Measurements from ENCODE around the gene CHST15. TPM values are rescaled to one million over a fixed set of nuclear protein-coding genes. Genes with fewer than 3 reads are reported as not detected.
"Not testable (repeated sequence)": the region's sequence is repeated elsewhere in the genome, so short reads cannot be mapped to it uniquely, and the experiment has no call there.

The CHST15 gene
- total and polyA plus RNA-seq, 2 experiments from 2014 or later: 0.06 to 0.11 TPM

DNA sequence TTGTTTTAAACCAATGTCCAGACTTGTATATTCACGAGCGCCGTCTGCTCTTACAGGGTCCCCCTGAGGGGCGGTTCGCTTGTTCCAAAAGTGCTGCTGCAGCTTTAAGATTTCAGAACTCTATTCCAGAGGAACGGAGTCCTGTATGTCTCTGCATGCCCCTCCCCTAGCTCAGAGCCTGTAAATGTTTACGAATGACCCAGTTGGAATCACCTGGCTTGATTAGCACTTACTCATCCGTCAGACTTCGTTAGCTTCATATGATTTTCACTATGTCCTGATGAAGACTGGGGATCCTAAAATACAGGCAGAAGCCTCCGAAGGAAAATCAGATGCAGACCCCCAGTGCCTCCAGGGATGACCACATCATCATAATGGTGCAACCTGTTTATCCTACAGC, 4.5 kb upstream of the CHST15 start:
- Histone ChIP-seq H4K20me1 (ENCODE audit: insufficient read depth) (no peaks in the 10 kb centered on the region), H3K36me3 (ENCODE audit: low read depth) (no peaks in the 10 kb centered on the region), H3K9me2 (ENCODE audit: insufficient read depth) (no peaks in the 10 kb centered on the region), H2AFZ (no peak overlapping the region), H3K4me3 (no peak overlapping the region), H3K27ac (no peak overlapping the region), H3K79me2 (ENCODE audit: insufficient read depth) (no peaks in the 10 kb centered on the region), H3K27me3 (replicated peaks; ENCODE audit: insufficient read depth) (peaks cover 52% of the 10 kb centered on the region), H3K4me2 (ENCODE audit: unreplicated experiment) (no peak overlapping the region), H3F3A (ENCODE audit: insufficient read depth) (no peaks in the 10 kb centered on the region), H3K9me3 (ENCODE audit: low read depth) (no peaks in the 10 kb centered on the region), H3K9ac (no peak overlapping the region), H3K4me1 (ENCODE audit: insufficient read depth) (peaks cover 4% of the 10 kb centered on the region; the same call in 1 of the 2 replicates)
- in situ Hi-C loops (cut with MboI): no loop called here
- WGBS, 2 experiments (ENCODE audit: low coverage in 1 of 2, low lambda C conversion rate in 2 of 2, missing lambda C conversion rate in 2 of 2): 24 to 25% methylated on average over 10 of the region's 10 CpGs
- TF ChIP-seq EZH2 (IDR thresholded peaks at IDR 0.05; ENCODE audit: insufficient read depth, poor library complexity, severe bottlenecking) (no peak), EZH2phosphoT487 (IDR thresholded peaks at IDR 0.05; ENCODE audit: insufficient read depth, low read depth) (no peak)
- no peak for DNase-seq

DNA sequence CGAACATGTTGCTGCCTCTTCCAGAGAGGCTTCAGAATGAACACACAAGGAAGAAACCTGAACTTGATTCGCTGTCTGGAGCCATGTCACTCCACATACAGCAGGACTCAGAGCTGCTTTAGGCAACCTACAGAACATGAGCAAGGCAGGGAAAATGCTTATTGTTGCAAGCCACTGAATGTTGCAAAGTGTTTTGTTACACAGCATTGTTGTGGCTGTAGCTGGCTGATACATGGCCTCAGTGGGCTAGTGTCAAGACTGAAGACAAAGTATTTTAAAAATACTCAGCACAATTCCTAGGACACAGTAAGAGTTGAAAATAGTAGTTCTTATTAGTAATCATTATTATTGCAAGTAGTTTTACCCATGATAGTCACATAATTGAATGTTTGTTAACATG, 3.1 kb upstream of the CHST15 start:
- Histone ChIP-seq H4K20me1 (ENCODE audit: insufficient read depth) (no peaks in the 10 kb centered on the region), H3K36me3 (ENCODE audit: low read depth) (no peaks in the 10 kb centered on the region)

DNA sequence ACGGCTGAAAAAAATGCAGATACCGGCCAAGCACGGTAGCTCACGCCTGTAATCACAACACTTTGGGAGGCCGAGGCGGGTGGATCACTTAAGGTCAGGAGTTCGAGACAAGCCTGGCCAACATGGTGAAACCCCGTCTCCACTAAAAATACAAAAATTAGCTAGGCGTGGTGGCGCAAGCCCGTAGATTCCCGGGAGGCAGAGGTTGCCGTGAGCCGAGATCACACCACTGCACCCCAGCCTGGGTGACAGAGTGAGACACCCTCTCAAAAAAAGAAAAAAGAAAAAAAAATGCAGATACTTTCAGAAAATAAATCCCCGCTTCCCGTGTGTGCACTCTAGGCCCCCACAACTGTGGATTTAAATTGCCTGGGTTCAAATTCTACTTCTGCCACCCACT, 2.4 kb upstream of the CHST15 start:
- DNase-seq; in situ Hi-C loops (cut with MboI): not testable (repeated sequence)

More for the DNA sequence above, 3.1 kb upstream of the CHST15 start:
- Histone ChIP-seq H3K79me2 (ENCODE audit: insufficient read depth) (no peaks in the 10 kb centered on the region), H3K4me1 (ENCODE audit: insufficient read depth) (peaks cover 4% of the 10 kb centered on the region; the same call in 1 of the 2 replicates), H3F3A (ENCODE audit: insufficient read depth) (no peaks in the 10 kb centered on the region), H3K9ac (no peak overlapping the region), H2AFZ (no peak overlapping the region), H3K9me2 (ENCODE audit: insufficient read depth) (no peaks in the 10 kb centered on the region), H3K27ac (no peak overlapping the region), H3K9me3 (ENCODE audit: low read depth) (no peaks in the 10 kb centered on the region), H3K27me3 (replicated peaks; ENCODE audit: insufficient read depth) (peaks cover 62% of the 10 kb centered on the region), H3K4me3 (no peak overlapping the region), H3K4me2 (ENCODE audit: unreplicated experiment) (no peak overlapping the region)
- WGBS, 2 experiments (ENCODE audit: low coverage in 1 of 2, low lambda C conversion rate in 2 of 2, missing lambda C conversion rate in 2 of 2): 54 to 72% methylated on average over 2 of the region's 2 CpGs
- no peak for DNase-seq
- no peak for TF ChIP-seq EZH2phosphoT487 (IDR thresholded peaks at IDR 0.05; ENCODE audit: insufficient read depth, low read depth)
- in situ Hi-C loops (cut with MboI): no loop called here

DNA sequence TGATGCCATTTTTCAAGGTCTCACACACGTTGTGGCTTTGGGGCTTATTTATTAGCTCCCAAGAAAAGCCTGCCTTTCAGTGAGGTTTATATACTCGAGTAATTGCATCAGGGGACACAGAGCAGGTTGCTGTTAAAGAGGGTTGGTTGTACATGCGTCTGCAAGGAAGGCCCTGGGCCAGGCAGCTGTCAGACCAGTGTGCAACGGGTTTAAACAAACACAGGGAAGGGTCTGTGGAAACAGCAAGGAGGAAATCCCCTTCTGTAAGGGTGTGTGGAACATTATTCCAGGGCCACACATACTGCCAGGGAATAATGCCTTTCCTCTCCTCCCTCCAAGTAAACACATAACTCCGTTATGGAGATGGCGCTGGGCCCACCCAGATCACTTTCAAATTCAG, 1.7 kb upstream of the CHST15 start:
- no peaks in the 10 kb centered on the region for H3K9me2 ChIP-seq (ENCODE audit: insufficient read depth)
- no peak for DNase-seq

More for the DNA sequence above, 2.4 kb upstream of the CHST15 start:
- H3K27ac ChIP-seq; H4K20me1 ChIP-seq (ENCODE audit: insufficient read depth); H3F3A ChIP-seq (ENCODE audit: insufficient read depth); H3K9me2 ChIP-seq (ENCODE audit: insufficient read depth); H3K9me3 ChIP-seq (ENCODE audit: low read depth); H3K4me3 ChIP-seq; H2AFZ ChIP-seq; H3K4me1 ChIP-seq (ENCODE audit: insufficient read depth); H3K9ac ChIP-seq; H3K36me3 ChIP-seq (ENCODE audit: low read depth); H3K4me2 ChIP-seq (ENCODE audit: unreplicated experiment); H3K79me2 ChIP-seq (ENCODE audit: insufficient read depth): not testable (repeated sequence)
- peaks cover 69% of the 10 kb centered on the region for H3K27me3 ChIP-seq (replicated peaks; ENCODE audit: insufficient read depth)
- WGBS, 2 experiments (ENCODE audit: low coverage in 1 of 2, low lambda C conversion rate in 2 of 2, missing lambda C conversion rate in 2 of 2): 80 to 81% methylated on average over 14 to 16 of the region's 16 CpGs

DNA sequence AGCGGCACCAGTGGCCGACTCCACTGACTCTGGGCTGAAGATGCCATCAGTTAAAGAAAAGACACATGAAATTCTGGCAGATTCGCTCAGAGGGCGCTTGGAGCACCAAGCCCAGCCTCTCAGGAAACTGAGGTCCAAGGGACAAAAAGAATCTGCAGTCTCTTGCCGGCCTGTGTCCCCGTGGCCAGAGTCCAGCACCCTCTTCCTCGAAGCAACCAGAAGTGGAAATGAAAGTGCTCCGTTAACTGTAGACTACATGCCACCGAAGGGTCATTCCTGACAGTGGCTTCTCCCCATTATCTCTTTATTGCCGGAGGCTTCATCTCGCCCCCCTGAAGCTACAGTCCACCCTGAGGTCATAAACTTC, 1.0 kb upstream of the CHST15 start:
- Histone ChIP-seq H3K9ac (no peak overlapping the region), H4K20me1 (ENCODE audit: insufficient read depth) (no peaks in the 10 kb centered on the region), H3K79me2 (ENCODE audit: insufficient read depth) (no peaks in the 10 kb centered on the region), H2AFZ (no peak overlapping the region), H3K27ac (no peak overlapping the region), H3K9me3 (ENCODE audit: low read depth) (no peaks in the 10 kb centered on the region), H3K9me2 (ENCODE audit: insufficient read depth) (no peaks in the 10 kb centered on the region), H3K36me3 (ENCODE audit: low read depth) (no peaks in the 10 kb centered on the region), H3F3A (ENCODE audit: insufficient read depth) (no peaks in the 10 kb centered on the region), H3K4me1 (ENCODE audit: insufficient read depth) (peaks cover 4% of the 10 kb centered on the region; the same call in 1 of the 2 replicates), H3K4me3 (no peak overlapping the region), H3K4me2 (ENCODE audit: unreplicated experiment) (peak overlapping the region; percentile 68), H3K27me3 (replicated peaks; ENCODE audit: insufficient read depth) (peaks cover 81% of the 10 kb centered on the region)
- TF ChIP-seq EZH2phosphoT487 (IDR thresholded peaks at IDR 0.05; ENCODE audit: insufficient read depth, low read depth) (no peak), EZH2 (IDR thresholded peaks at IDR 0.05; ENCODE audit: insufficient read depth, poor library complexity, severe bottlenecking) (no peak)
- in situ Hi-C loops (cut with MboI): no loop called here
- DNase-seq: no peak
- 36 to 39% methylated on average over 11 of the region's 11 CpGs for WGBS, 2 experiments (ENCODE audit: low coverage in 1 of 2, low lambda C conversion rate in 2 of 2, missing lambda C conversion rate in 2 of 2)

More for the DNA sequence above, 1.7 kb upstream of the CHST15 start:
- Histone ChIP-seq H3F3A (ENCODE audit: insufficient read depth) (no peaks in the 10 kb centered on the region), H3K9ac (no peak overlapping the region), H3K4me1 (ENCODE audit: insufficient read depth) (peaks cover 4% of the 10 kb centered on the region; the same call in 1 of the 2 replicates), H3K4me3 (no peak overlapping the region), H3K27me3 (replicated peaks; ENCODE audit: insufficient read depth) (peaks cover 75% of the 10 kb centered on the region), H2AFZ (no peak overlapping the region), H4K20me1 (ENCODE audit: insufficient read depth) (no peaks in the 10 kb centered on the region), H3K9me3 (ENCODE audit: low read depth) (no peaks in the 10 kb centered on the region), H3K27ac (no peak overlapping the region), H3K4me2 (ENCODE audit: unreplicated experiment) (no peak overlapping the region), H3K79me2 (ENCODE audit: insufficient read depth) (no peaks in the 10 kb centered on the region), H3K36me3 (ENCODE audit: low read depth) (no peaks in the 10 kb centered on the region)
- in situ Hi-C loops (cut with MboI): no loop called here
- no peak for TF ChIP-seq EZH2 (IDR thresholded peaks at IDR 0.05; ENCODE audit: insufficient read depth, poor library complexity, severe bottlenecking)
- no peak for TF ChIP-seq EZH2phosphoT487 (IDR thresholded peaks at IDR 0.05; ENCODE audit: insufficient read depth, low read depth)
- 43 to 46% methylated on average over 6 of the region's 6 CpGs for WGBS, 2 experiments (ENCODE audit: low coverage in 1 of 2, low lambda C conversion rate in 2 of 2, missing lambda C conversion rate in 2 of 2)
